Left lung (tissue), 14 donors: ENCODE measurements around the gene ANKRD49. TPM values are rescaled to one million over a fixed set of nuclear protein-coding genes. Genes with fewer than 3 reads are reported as not detected.

Source experiments
- ATAC-seq: fragments of 200-7000 bp; cut with Tn5 transposase; one replicate; pipeline ENCODE4 v1.9.1; 2020; ENCODE audit warnings: moderate library complexity
- DNase-seq, 4 donors: peaks; one replicate each; pipeline ENCODE4 v3.0.0-alpha.2; 2013 to 2020
- H3K27ac ChIP-seq, 2 donors: fragments of 200-600 bp; sonication (generic) in 1 of 2; one replicate each; pipeline versions ENCODE4 v1.5.0 to v1.8.0; 2020 to 2021
- H3K27me3 ChIP-seq, 2 donors: fragments of 200-600 bp; sonication (generic) in 1 of 2; one replicate each; pipeline versions ENCODE4 v1.5.0 to v1.8.0; 2020 to 2021
- H3K36me3 ChIP-seq, 2 donors: fragments of 200-600 bp; sonication (generic) in 1 of 2; one replicate each; pipeline versions ENCODE4 v1.5.0 to v1.8.0; 2020 to 2021
- H3K4me1 ChIP-seq, 2 donors: fragments of 200-600 bp; one replicate each; pipeline ENCODE4 v1.8.0; 2021
- H3K4me3 ChIP-seq, 2 donors: fragments of 200-600 bp; sonication (generic) in 1 of 2; one replicate each; pipeline versions ENCODE4 v1.5.0 to v1.8.0; 2020 to 2021; ENCODE audit warnings: mild to moderate bottlenecking in 1 of 2
- H3K9me3 ChIP-seq, 2 donors: fragments of 200-600 bp; sonication (generic) in 1 of 2; one replicate each; pipeline versions ENCODE4 v1.5.0 to v1.8.0; 2020 to 2021
- CTCF ChIP-seq, 2 donors: fragments of 200-600 bp; sonication (generic) in 1 of 2; IDR thresholded peaks; one replicate each; pipeline versions ENCODE4 v1.5.0 to v1.8.0; 2021; ENCODE audit warnings: antibody characterized with exemption in 2 of 2
- intact Hi-C, 2 donors: fragments of 100-400 bp; cut with DNase I; formaldehyde crosslinking; loops; one replicate each; pipeline versions ENCODE4 v1.11.2 to v1.14.2; 2022
- long read RNA-seq, 12 donors: library from polyadenylated mRNA in 2 of 12; unstranded in 2 of 12; transcript quantifications; one replicate each; pipeline ENCODE4 v2.0.0 and lab custom pipeline, GENCODE V29; 2019 to 2026
- polyA plus RNA-seq, 6 donors: library from polyadenylated mRNA; unstranded; fragments of 120-200 nt; gene quantifications; one replicate each; pipeline ENCODE4 v1.2.1, GENCODE V29; 2013; ENCODE audit not compliant: insufficient read length in 6 of 6
- total RNA-seq, 2 donors: library from RNA; stranded (reverse); fragmentation: NEBNext Ultra II Directional; extraction: Animal tissue kit (Norgen Biotek cat#: 25700); gene quantifications; one replicate each; pipeline ENCODE4 v1.2.1, GENCODE V29; 2021
- donor health status: DM: no; HTN: yes; CAD: no.
- donor health status: DM: no; HTN: no; CAD: no.

Gene ANKRD49
- 10 to 100 TPM in 1 of 2 donors, 1 to 10 TPM in 1; 9.8 to 13.1 TPM for total RNA-seq
- 10 to 100 TPM; 22.8 to 30.5 (median 27.3) TPM for polyA plus RNA-seq
- long read RNA-seq, donor 1, transcript ANKRD49-208 (2 exons, 3,002 nt): major isoform, 20 of 31 reads
- long read RNA-seq, donor 1, transcript ANKRD49-210 (3 exons, 2,268 nt): minor isoform, 6 of 31 reads
- long read RNA-seq, donor 1, partial matches to known transcripts: 0 of 31 reads
- long read RNA-seq, donor 1, other reads (novel, unspliced or antisense): 0 of 31 reads
- long read RNA-seq, donor 2, transcript ANKRD49-208 (2 exons, 3,002 nt): major isoform, 11 of 17 reads
- long read RNA-seq, donor 2, partial matches to known transcripts: 0 of 17 reads
- long read RNA-seq, donor 2, other reads (novel, unspliced or antisense): 0 of 17 reads
- long read RNA-seq, donor 3, transcript ANKRD49-210 (3 exons, 2,268 nt): minor isoform, 5 of 14 reads
- long read RNA-seq, donor 3, transcript ANKRD49-208 (2 exons, 3,002 nt): major isoform, 6 of 14 reads
- long read RNA-seq, donor 3, partial matches to known transcripts: 0 of 14 reads
- long read RNA-seq, donor 3, other reads (novel, unspliced or antisense): 0 of 14 reads
- long read RNA-seq, donor 4, transcript ANKRD49-208 (2 exons, 3,002 nt): major isoform, 6 of 8 reads
- long read RNA-seq, donor 4, partial matches to known transcripts: 0 of 8 reads
- long read RNA-seq, donor 4, other reads (novel, unspliced or antisense): 0 of 8 reads
- long read RNA-seq, donor 5, transcript ANKRD49-208 (2 exons, 3,002 nt): major isoform, 7 of 13 reads
- long read RNA-seq, donor 5, transcript ANKRD49-210 (3 exons, 2,268 nt): minor isoform, 6 of 13 reads
- long read RNA-seq, donor 5, partial matches to known transcripts: 0 of 13 reads
- long read RNA-seq, donor 5, other reads (novel, unspliced or antisense): 0 of 13 reads
- long read RNA-seq, donor 6, transcript ANKRD49-208 (2 exons, 3,002 nt): major isoform, 10 of 13 reads
- long read RNA-seq, donor 6, partial matches to known transcripts: 0 of 13 reads
- long read RNA-seq, donor 6, other reads (novel, unspliced or antisense): 0 of 13 reads
- long read RNA-seq, donor 7, transcript ANKRD49-208 (2 exons, 3,002 nt): major isoform, 8 of 15 reads
- long read RNA-seq, donor 7, transcript ANKRD49-210 (3 exons, 2,268 nt): minor isoform, 6 of 15 reads
- long read RNA-seq, donor 7, partial matches to known transcripts: 0 of 15 reads
- long read RNA-seq, donor 7, other reads (novel, unspliced or antisense): 0 of 15 reads
- long read RNA-seq, donor 8, transcript ANKRD49-210 (3 exons, 2,268 nt): major isoform, 5 of 11 reads
- long read RNA-seq, donor 8, partial matches to known transcripts: 0 of 11 reads
- long read RNA-seq, donor 8, other reads (novel, unspliced or antisense): 0 of 11 reads
- long read RNA-seq, donor 9: 0 reads
- long read RNA-seq, donor 10, transcript ANKRD49-208 (2 exons, 3,002 nt): major isoform, 6 of 7 reads
- long read RNA-seq, donor 10, partial matches to known transcripts: 0 of 7 reads
- long read RNA-seq, donor 10, other reads (novel, unspliced or antisense): 0 of 7 reads
- long read RNA-seq, donor 11, transcript ANKRD49-208 (2 exons, 3,002 nt): major isoform, 5 of 9 reads
- long read RNA-seq, donor 11, partial matches to known transcripts: 0 of 9 reads
- long read RNA-seq, donor 11, other reads (novel, unspliced or antisense): 0 of 9 reads
- long read RNA-seq, donor 12, transcript ANKRD49-208 (2 exons, 3,002 nt): major isoform, 8 of 11 reads
- long read RNA-seq, donor 12, partial matches to known transcripts: 0 of 11 reads
- long read RNA-seq, donor 12, other reads (novel, unspliced or antisense): 0 of 11 reads

- ATAC-seq: peak; percentile 100
These were observed at the start of gene ANKRD49, which contains the start of gene MRE11 for GRCh38 chr11:94493281-94494125. Gene ANKRD49, plus strand, starts transcription at chr11:94493984. Its CDS starts 2,710 bp downstream, at chr11:94496694. Gene MRE11, minus strand, starts transcription at chr11:94493844. Its CDS starts 1,043 bp downstream, at chr11:94492801.

GRCh38 chr11:94445641-94446040, 48.1 kb upstream of the ANKRD49 start:
- no peaks in the 10 kb centered on the region for H3K4me1 ChIP-seq
- H3K4me3 ChIP-seq: no peak overlapping the region
- H3K9me3 ChIP-seq: no peaks in the 10 kb centered on the region
- TF ChIP-seq CTCF (IDR thresholded peaks at IDR 0.05): no peak
- no peak for ATAC-seq
- H3K27me3 ChIP-seq: no peaks in the 10 kb centered on the region
- peaks cover 0 to 57% of the 10 kb centered on the region in 2 donors for H3K36me3 ChIP-seq
- no peak for DNase-seq
- intact Hi-C loops: no loop called here
- H3K27ac ChIP-seq: no peak overlapping the region

More at GRCh38 chr11:94493281-94494125, at the start of gene ANKRD49, which contains the start of gene MRE11:
- DNase-seq: peak; percentile 95 to 98 (median 96)
- H3K4me1 ChIP-seq: peaks cover 18 to 25% of the 10 kb centered on the region in 2 donors
- H3K27ac ChIP-seq: peak within 1 kb of the TSS; percentile 68 to 82
- no peaks in the 10 kb centered on the region for H3K27me3 ChIP-seq
- H3K9me3 ChIP-seq: no peaks in the 10 kb centered on the region
- H3K36me3 ChIP-seq: peaks cover 0 to 29% of the 10 kb centered on the region in 2 donors
- TF ChIP-seq CTCF (IDR thresholded peaks at IDR 0.05): no peak
- H3K4me3 ChIP-seq: peak within 1 kb of the TSS; percentile 80 to 82
- intact Hi-C loops: no loop called here

- H3K4me3 ChIP-seq: no peak overlapping the region
- peaks cover 0 to 47% of the 10 kb centered on the region in 2 donors for H3K36me3 ChIP-seq
- no peak for TF ChIP-seq CTCF (IDR thresholded peaks at IDR 0.05)
- H3K4me1 ChIP-seq: no peaks in the 10 kb centered on the region
- intact Hi-C loops: no loop called here
- no peak for DNase-seq
- ATAC-seq: no peak
- no peaks in the 10 kb centered on the region for H3K9me3 ChIP-seq
- H3K27me3 ChIP-seq: no peaks in the 10 kb centered on the region
- no peak overlapping the region for H3K27ac ChIP-seq
These were observed 46.6 kb upstream of the ANKRD49 start for GRCh38 chr11:94447149-94447548.

GRCh38 chr11:94449029-94449428, 44.8 kb upstream of the ANKRD49 start:
- no peak for TF ChIP-seq CTCF (IDR thresholded peaks at IDR 0.05)

More at GRCh38 chr11:94449029-94449428, 44.8 kb upstream of the ANKRD49 start:
- Histone ChIP-seq H3K4me1 (no peaks in the 10 kb centered on the region), H3K36me3 (peaks cover 0 to 41% of the 10 kb centered on the region in 2 donors), H3K27me3 (no peaks in the 10 kb centered on the region), H3K27ac (no peak overlapping the region), H3K9me3 (no peaks in the 10 kb centered on the region), H3K4me3 (no peak overlapping the region)
- DNase-seq (no peak), ATAC-seq (no peak)
- intact Hi-C loops: no loop called here
